Limb (tissue), 2 donors: ENCODE results near the gene FAM47B.

Experiments
- DNase-seq, 2 donors: peaks; one replicate each; pipeline ENCODE4 v3.0.0-alpha.2; 2016; ENCODE audit errors: extremely low spot score in 2 of 2

The FAM47B gene

GRCh38 chrX:34942496-34942895, at the start of gene FAM47B:
Gene FAM47B (plus strand): TSS chrX:34942796. CDS start chrX:34942832, 36 bp downstream.
- DNase-seq = no peak

- no peak for DNase-seq
Observed at GRCh38 chrX:34893741-34894140, 48.9 kb upstream of the FAM47B start.

- DNase-seq = no peak
Observed at GRCh38 chrX:34900691-34901090, 41.9 kb upstream of the FAM47B start.

GRCh38 chrX:34901761-34902160, 40.8 kb upstream of the FAM47B start:
- DNase-seq = no peak

- DNase-seq = no peak
Observed at GRCh38 chrX:34903316-34903715, 39.3 kb upstream of the FAM47B start.

GRCh38 chrX:34909151-34909550, 33.4 kb upstream of the FAM47B start:
- no peak for DNase-seq

- no peak for DNase-seq
Observed at GRCh38 chrX:34915463-34916225, 27.0 kb upstream of the FAM47B start.

GRCh38 chrX:34917146-34917545, 25.4 kb upstream of the FAM47B start:
- DNase-seq = no peak

GRCh38 chrX:34918091-34918736, 24.4 kb upstream of the FAM47B start:
- DNase-seq = no peak

- peak; percentile 2 to 21 for DNase-seq
Observed at GRCh38 chrX:34918856-34919255, 23.7 kb upstream of the FAM47B start.

- no peak for DNase-seq
Observed at GRCh38 chrX:34927866-34928265, 14.7 kb upstream of the FAM47B start.

GRCh38 chrX:34943235-34943634, 639 bp downstream of the FAM47B start:
- no peak for DNase-seq

- DNase-seq = no peak
Observed at GRCh38 chrX:34956916-34957315, 14.3 kb downstream of the FAM47B start.

GRCh38 chrX:34961662-34962061, 19.1 kb downstream of the FAM47B start:
- DNase-seq = no peak

GRCh38 chrX:34972206-34972605, 29.6 kb downstream of the FAM47B start:
- DNase-seq = no peak

GRCh38 chrX:34978171-34978570, 35.6 kb downstream of the FAM47B start:
- no peak for DNase-seq

GRCh38 chrX:34987646-34988045, 45.0 kb downstream of the FAM47B start:
- no peak for DNase-seq
